Astrocyte of the spinal cord (primary cell): Measurements from ENCODE around the gene ZNF669.

Experiments used
- DNase-seq: peaks from one replicate; pipeline ENCODE4 v3.0.0; 2011; ENCODE audit warnings: low read depth, low spot score
- H3K4me3 ChIP-seq: 2 replicates; pipeline ENCODE4 v1.5.1; 2011; ENCODE audit warnings: low read depth, mild to moderate bottlenecking, low read length, moderate library complexity
- in situ Hi-C: cut with HindIII; loops from 2 replicates; pipeline ENCODE4 v1.10.0; 2017; ENCODE audit warnings: low sequenced_read_pairs
- TF ChIP-seq, protein P1 (sequence below): IDR thresholded peaks from 2 replicates; pipeline ENCODE4 v1.5.1; 2012; ENCODE audit warnings: low read depth, mild to moderate bottlenecking, low read length, inconsistent platforms

Gene ZNF669

DNA sequence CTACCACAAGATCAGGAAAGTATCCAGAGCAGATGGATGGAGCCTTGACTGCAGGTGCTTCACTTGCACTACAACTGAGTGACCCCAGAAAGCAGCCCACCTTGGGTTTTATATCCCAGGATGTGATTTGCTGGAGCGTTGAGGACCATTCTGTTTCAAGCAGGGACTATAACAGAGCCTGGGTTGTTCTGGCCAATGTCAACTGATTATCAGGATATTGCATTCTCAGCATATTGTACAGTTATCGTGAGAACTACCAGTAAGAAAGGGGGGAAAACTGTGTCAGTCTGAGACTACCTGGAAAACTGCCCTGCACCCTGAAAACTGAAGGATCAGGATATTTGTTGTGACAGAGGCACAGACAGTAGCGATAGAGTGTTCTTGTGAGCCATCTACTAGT lies 8.0 kb downstream of the ZNF669 start:
- in situ Hi-C loops = no loop called here
- no peak overlapping the region for H3K4me3 ChIP-seq
- TF ChIP-seq, protein P1, sequence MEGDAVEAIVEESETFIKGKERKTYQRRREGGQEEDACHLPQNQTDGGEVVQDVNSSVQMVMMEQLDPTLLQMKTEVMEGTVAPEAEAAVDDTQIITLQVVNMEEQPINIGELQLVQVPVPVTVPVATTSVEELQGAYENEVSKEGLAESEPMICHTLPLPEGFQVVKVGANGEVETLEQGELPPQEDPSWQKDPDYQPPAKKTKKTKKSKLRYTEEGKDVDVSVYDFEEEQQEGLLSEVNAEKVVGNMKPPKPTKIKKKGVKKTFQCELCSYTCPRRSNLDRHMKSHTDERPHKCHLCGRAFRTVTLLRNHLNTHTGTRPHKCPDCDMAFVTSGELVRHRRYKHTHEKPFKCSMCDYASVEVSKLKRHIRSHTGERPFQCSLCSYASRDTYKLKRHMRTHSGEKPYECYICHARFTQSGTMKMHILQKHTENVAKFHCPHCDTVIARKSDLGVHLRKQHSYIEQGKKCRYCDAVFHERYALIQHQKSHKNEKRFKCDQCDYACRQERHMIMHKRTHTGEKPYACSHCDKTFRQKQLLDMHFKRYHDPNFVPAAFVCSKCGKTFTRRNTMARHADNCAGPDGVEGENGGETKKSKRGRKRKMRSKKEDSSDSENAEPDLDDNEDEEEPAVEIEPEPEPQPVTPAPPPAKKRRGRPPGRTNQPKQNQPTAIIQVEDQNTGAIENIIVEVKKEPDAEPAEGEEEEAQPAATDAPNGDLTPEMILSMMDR = no peak
- DNase-seq = no peak

DNA sequence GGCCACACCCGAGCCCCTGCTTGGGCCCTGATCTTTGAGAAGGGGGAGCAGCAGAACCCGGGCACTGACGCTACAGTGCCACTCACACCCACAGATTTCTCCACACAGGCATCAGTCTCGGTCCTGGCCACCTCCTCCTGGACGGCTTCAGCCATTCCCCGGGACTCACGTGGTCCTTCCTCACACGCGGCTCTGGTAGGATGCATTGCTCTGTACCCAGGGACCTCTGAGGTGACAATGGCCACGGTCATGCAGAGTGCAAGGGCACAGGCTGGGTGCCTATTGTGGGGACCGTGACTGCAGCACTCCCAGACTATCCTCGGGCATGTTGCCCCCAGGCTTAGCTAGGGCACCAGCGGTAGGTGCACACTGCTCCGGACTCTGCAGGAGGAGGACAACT lies 13.7 kb downstream of the ZNF669 start:
- DNase-seq = no peak
- in situ Hi-C loops = no loop called here
- H3K4me3 ChIP-seq = no peak overlapping the region
- TF ChIP-seq, protein P1 = no peak

DNA sequence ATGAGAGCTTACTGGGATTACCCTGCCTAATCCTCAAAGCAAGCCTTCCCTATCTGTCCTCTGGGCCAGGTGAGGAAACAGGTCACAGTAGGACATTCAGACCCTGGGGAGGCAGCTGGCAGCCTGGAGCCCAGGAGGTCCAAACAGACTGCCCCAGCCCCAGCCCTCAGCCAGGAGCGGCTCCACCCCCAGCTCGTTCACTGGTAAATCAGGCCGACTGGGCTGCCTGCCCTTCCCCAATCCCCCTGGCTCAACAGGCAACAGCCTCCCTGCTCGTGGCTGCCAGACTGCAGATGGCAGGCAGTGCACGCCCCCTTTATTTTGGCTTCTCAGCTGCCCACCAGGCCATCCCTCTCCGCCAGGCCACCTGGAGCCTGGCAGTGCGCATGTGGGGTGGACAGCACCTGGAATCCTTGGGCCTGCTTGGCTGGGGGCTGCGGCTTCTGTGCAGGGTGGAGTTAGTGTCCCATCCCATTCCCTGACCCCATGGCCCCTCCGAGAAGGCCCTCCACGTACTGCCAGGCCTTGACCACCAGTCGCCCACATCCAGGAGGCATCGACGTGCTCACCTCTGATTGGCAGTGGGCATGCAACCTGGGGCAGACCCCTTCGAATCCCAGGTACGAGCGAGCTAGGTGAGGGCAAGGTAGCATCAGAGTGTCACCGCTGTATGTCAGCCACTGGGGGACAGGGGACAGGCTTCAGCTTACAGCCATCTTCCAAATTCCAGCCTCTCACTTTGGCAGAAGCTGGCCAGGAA lies 14.4 kb downstream of the ZNF669 start:
- no peak for DNase-seq
- H3K4me3 ChIP-seq = no peak overlapping the region
- TF ChIP-seq, protein P1 = no peak
- in situ Hi-C loops = no loop called here

DNA sequence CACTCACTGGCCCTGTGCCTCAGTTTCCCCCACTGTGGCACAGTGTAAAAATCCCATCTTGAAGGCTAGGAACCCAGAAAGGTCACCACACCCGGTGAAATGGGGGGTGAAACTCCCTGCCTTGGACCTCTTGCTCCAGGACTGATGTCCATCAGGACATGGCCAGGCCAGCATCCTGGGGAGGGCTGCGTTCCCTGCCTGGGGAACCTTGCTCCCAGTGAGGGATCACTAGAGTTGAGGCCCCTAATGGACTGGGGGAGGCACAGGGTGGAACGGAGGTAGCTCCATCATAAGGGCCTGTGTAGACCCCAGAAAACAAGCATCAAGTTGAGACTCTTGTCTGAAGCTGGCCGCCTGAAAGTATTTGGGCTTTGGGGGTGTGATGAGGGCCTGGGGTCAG lies 15.2 kb downstream of the ZNF669 start:
- in situ Hi-C loops = no loop called here
- no peak overlapping the region for H3K4me3 ChIP-seq
- TF ChIP-seq, protein P1 = no peak

DNA sequence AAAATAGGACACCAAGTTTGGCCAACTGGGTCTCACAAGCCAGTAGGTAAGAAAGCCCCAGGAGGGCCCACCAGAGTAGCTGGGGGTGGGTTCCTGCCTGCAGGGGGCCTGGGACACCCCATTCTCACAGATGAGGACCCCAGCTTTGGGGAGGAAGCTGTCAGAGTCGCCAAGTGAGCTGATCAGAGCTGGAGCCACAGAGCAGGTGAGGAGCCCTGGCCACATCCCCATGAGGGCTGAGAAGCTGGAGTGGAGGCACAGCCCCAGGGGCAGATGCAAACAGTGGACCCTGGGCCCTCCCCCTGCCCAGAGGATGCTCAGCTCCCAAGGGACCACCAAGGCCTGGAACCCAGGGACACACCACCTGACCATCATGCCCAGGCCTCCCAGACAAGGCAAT lies 16.9 kb downstream of the ZNF669 start:
- H3K4me3 ChIP-seq = no peak overlapping the region
- in situ Hi-C loops = no loop called here
- TF ChIP-seq, protein P1 = no peak
- no peak for DNase-seq

More for the DNA sequence above, 15.2 kb downstream of the ZNF669 start:
- no peak for DNase-seq

DNA sequence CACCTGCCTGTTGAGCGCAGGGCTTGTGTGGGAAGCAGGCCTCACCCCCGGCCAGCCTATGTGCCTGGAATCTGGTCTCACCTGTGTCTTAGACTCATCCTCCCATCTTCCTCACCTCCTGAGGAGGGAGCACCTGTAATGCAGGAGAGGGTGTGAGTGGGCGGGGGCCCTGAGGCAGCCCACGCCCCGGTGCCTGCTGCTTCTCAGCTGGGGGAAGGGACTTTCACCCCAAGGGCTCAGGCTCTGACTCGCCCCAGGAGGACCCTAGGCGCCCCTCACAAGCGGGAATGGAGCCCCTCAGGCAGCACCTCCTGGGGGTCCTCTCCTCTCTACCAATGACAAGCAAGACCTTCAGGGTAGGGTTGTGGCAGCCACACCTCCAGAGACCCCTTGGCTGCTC lies 18.8 kb downstream of the ZNF669 start:
- in situ Hi-C loops = no loop called here
- TF ChIP-seq, protein P1 = no peak
- no peak for DNase-seq
- no peak overlapping the region for H3K4me3 ChIP-seq

DNA sequence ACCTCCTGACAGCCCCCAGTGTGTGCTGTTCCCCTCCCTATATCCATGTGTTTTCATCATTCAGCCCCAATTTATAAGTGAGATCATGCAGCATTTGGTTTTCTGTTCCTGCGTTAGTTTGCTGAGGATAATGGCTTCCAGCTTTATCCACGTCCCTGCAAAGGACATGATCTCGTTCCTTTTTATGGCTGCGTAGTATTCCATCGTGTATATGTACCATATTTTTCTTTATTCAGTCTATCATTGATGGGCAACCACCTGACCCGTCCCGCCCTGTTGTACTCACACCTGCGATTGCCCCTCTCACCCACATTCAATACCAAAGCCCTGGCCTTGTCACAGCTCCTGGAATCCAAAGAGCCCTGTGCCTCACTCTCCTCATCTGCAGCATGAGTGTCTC lies 19.4 kb downstream of the ZNF669 start:
- no peak for DNase-seq
- TF ChIP-seq, protein P1 = no peak
- no peak overlapping the region for H3K4me3 ChIP-seq
- in situ Hi-C loops = no loop called here
